ENCODE measurements around the gene ASB10. TPM values are rescaled to one million over a fixed set of nuclear protein-coding genes. Genes with fewer than 3 reads are reported as not detected.

The ASB10 gene
- polyA plus RNA-seq, 2 of the 4 experiments (the other 2 are of a cell fraction), result not detected

GRCh38 chr7:151139071-151139790 lies 47.8 kb downstream of the ASB10 start:
- no peaks in the 10 kb centered on the region for H3K9me3 ChIP-seq
- no peaks in the 10 kb centered on the region for H3K4me1 ChIP-seq
- no peak overlapping the region for H3K4me2 ChIP-seq
- H3K27ac ChIP-seq, result no peak overlapping the region
- FAIRE-seq, result no peak
- POLR2A ChIA-PET, result no interaction called here
- TF ChIP-seq RFX5 (IDR thresholded peaks at IDR 0.05), result no peak
- TF ChIP-seq FOXS1 (CRISPR knock-in tag; IDR thresholded peaks at IDR 0.05), result no peak
- TF ChIP-seq SMC3 (IDR thresholded peaks at IDR 0.05), result no peak
- TF ChIP-seq KDM1A (IDR thresholded peaks at IDR 0.05; ENCODE audit: low read depth), result no peak
- no peak for TF ChIP-seq PBX3 (IDR thresholded peaks at IDR 0.05)
- TF ChIP-seq POLR2AphosphoS2 (conservative IDR thresholded peaks at IDR 0.05; ENCODE audit: low read length), result no peak
- no peak for TF ChIP-seq NFE2L2 (conservative IDR thresholded peaks at IDR 0.05; ENCODE audit: low read length)
- no peak for TF ChIP-seq MAZ (IDR thresholded peaks at IDR 0.05; ENCODE audit: borderline replicate concordance, low read depth, low read length)
- TF ChIP-seq RNF2 (IDR thresholded peaks at IDR 0.05; ENCODE audit: borderline replicate concordance, low read depth), result no peak
- no peak for TF ChIP-seq POLR2A (IDR thresholded peaks at IDR 0.05; ENCODE audit: low read length)
- TF ChIP-seq TFCP2L1 (CRISPR knock-in tag; IDR thresholded peaks at IDR 0.05), result no peak
- no peak overlapping the region for H3K4me3 ChIP-seq
- ATAC-seq, result peak in 1 of 2 experiments; percentile 54; a peak in 3 of 6 replicates
- over 99% methylated on average over 14 of the region's 18 CpGs for WGBS (ENCODE audit: missing lambda C conversion rate)
- CTCF ChIA-PET, result interaction anchor here (0.6 to 3.4 kb wide), 11 partner anchors 9 to 79 kb away, joined by 3 to 22 read pairs (median 4); partner anchors contain the start of gene GBX1
- DNase-seq (ENCODE audit: low read depth in 1 of 2, low spot score in 1 of 2), result no peak

- FAIRE-seq, result no peak
- Histone ChIP-seq H3K4me1 (no peaks in the 10 kb centered on the region), H3K4me2 (no peak overlapping the region), H3K4me3 (no peak overlapping the region), H3K9me3 (no peaks in the 10 kb centered on the region), H3K27ac (no peak overlapping the region)
- ATAC-seq, result no peak
- DNase-seq (ENCODE audit: low read depth in 1 of 2, low spot score in 1 of 2), result no peak
- TF ChIP-seq SREBF2 (IDR thresholded peaks at IDR 0.05), result no peak
- no peak for TF ChIP-seq RAD21 (conservative IDR thresholded peaks at IDR 0.05 in 1 of 2, IDR thresholded peaks at IDR 0.05 in 1 of 2)
- no peak for TF ChIP-seq HOXB13 (CRISPR knock-in tag; IDR thresholded peaks at IDR 0.05; ENCODE audit: low read depth)
- TF ChIP-seq CTCF (IDR thresholded peaks at IDR 0.05), result no peak
- TF ChIP-seq JUNB (IDR thresholded peaks at IDR 0.05), result no peak
- TF ChIP-seq KDM5A (IDR thresholded peaks at IDR 0.05), result no peak
- no peak for TF ChIP-seq HEYL (CRISPR knock-in tag; IDR thresholded peaks at IDR 0.05)
- TF ChIP-seq EHF (CRISPR knock-in tag; IDR thresholded peaks at IDR 0.05), result no peak
- no peak for TF ChIP-seq JUN (IDR thresholded peaks at IDR 0.05)
- WGBS (ENCODE audit: missing lambda C conversion rate), result 96% methylated on average over 17 of the region's 30 CpGs
- POLR2A ChIA-PET, result no interaction called here
- CTCF ChIA-PET, result interaction anchor here (0.8 to 3.4 kb wide), 12 partner anchors 11 to 106 kb away, joined by 3 to 22 read pairs (median 6); partner anchors contain the start of gene GBX1
Observed at GRCh38 chr7:151138153-151138851, 48.7 kb downstream of the ASB10 start.

- FAIRE-seq, result no peak
- WGBS (ENCODE audit: missing lambda C conversion rate), result 98% methylated on average over 10 of the region's 11 CpGs
- POLR2A ChIA-PET, result no interaction called here
- DNase-seq (ENCODE audit: low read depth in 1 of 2, low spot score in 1 of 2), result no peak
- CTCF ChIA-PET, result interaction anchor here (0.8 to 3.4 kb wide), 10 partner anchors 13 to 106 kb away, joined by 3 to 22 read pairs (median 4); partner anchors contain the start of gene GBX1
- no peaks in the 10 kb centered on the region for H3K9me3 ChIP-seq
- ATAC-seq, result no peak
- H3K4me2 ChIP-seq, result no peak overlapping the region
- no peak overlapping the region for H3K4me3 ChIP-seq
- no peak overlapping the region for H3K27ac ChIP-seq
- H3K4me1 ChIP-seq, result no peaks in the 10 kb centered on the region
- TF ChIP-seq E2F6 (IDR thresholded peaks at IDR 0.05; ENCODE audit: borderline replicate concordance, low read depth) (no peak), PHF8 (IDR thresholded peaks at IDR 0.05; ENCODE audit: borderline replicate concordance, low read depth) (no peak), SREBF2 (IDR thresholded peaks at IDR 0.05) (no peak), TFCP2L1 (CRISPR knock-in tag; IDR thresholded peaks at IDR 0.05) (no peak), HOXB13 (CRISPR knock-in tag; IDR thresholded peaks at IDR 0.05; ENCODE audit: low read depth) (no peak), USF2 (IDR thresholded peaks at IDR 0.05) (no peak), BHLHE40 (IDR thresholded peaks at IDR 0.05; ENCODE audit: low read depth, low read length) (no peak), CEBPB (IDR thresholded peaks at IDR 0.05) (no peak), MAFK (IDR thresholded peaks at IDR 0.05; ENCODE audit: partially characterized antibody) (no peak), HOXA7 (CRISPR knock-in tag; IDR thresholded peaks at IDR 0.05) (no peak), CBX2 (IDR thresholded peaks at IDR 0.05; ENCODE audit: borderline replicate concordance, low read depth) (no peak), KDM1A (IDR thresholded peaks at IDR 0.05; ENCODE audit: low read depth) (no peak)
Observed at GRCh38 chr7:151137791-151138152, 49.3 kb downstream of the ASB10 start.

All from A549 (cell line).